ENCODE data around the gene SEPTIN12. TPM values are rescaled to one million over a fixed set of nuclear protein-coding genes. Genes with fewer than 3 reads are reported as not detected.

The SEPTIN12 gene
- total RNA-seq, 3 donors from 2014 or later, result not detected

GRCh38 chr16:4811242-4811641 is 23.1 kb upstream of the SEPTIN12 start:
- Histone ChIP-seq H3K27ac (no peak overlapping the region), H3K36me3 (peaks cover 14% of the 10 kb centered on the region), H3K4me3 (no peak overlapping the region), H3K27me3 (no peaks in the 10 kb centered on the region), H3K9me3 (no peaks in the 10 kb centered on the region), H3K4me1 (no peaks in the 10 kb centered on the region)
- intact Hi-C loops (cut with DNase I; ENCODE audit: low total_unique reads), result no loop called here
- TF ChIP-seq CTCF (IDR thresholded peaks at IDR 0.05), result no peak
- TF ChIP-seq POLR2AphosphoS5 (IDR thresholded peaks at IDR 0.05), result no peak
- TF ChIP-seq POLR2A (IDR thresholded peaks at IDR 0.05), result no peak
- no peak for DNase-seq (ENCODE audit: low spot score in 2 of 2)

DNA sequence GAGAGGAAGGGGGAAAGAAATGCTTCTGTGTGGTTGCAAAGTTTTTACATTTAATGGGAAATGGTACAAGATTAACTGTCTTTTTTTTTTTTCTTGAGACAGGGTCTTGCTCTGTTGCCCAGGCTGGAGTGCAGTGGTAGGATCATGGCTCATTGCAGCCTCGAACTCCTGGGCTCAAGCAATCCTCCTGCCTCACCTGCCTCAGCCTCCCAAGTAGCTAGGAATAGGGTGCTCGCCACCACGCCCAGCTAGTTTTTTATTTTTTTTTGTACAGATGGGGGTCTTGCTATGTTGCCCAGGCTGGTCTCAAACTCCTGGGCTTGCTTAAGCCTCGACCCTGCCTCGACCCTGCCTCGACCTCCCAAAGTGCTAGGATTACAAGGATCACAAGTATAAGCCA is 18.1 kb upstream of the SEPTIN12 start:
- Histone ChIP-seq H3K9me3 (no peaks in the 10 kb centered on the region), H3K4me3 (no peak overlapping the region), H3K36me3 (no peaks in the 10 kb centered on the region), H3K4me1 (peaks cover 0 to 3% of the 10 kb centered on the region in 2 donors), H3K27ac (no peak overlapping the region), H3K27me3 (no peaks in the 10 kb centered on the region)
- intact Hi-C loops (cut with DNase I; ENCODE audit: low total_unique reads), result no loop called here
- TF ChIP-seq CTCF (IDR thresholded peaks at IDR 0.05), result no peak
- TF ChIP-seq POLR2AphosphoS5 (IDR thresholded peaks at IDR 0.05), result no peak
- TF ChIP-seq POLR2A (IDR thresholded peaks at IDR 0.05), result no peak
- DNase-seq (ENCODE audit: low spot score in 2 of 2), result no peak

GRCh38 chr16:4805231-4805630 is 17.1 kb upstream of the SEPTIN12 start:
- DNase-seq (ENCODE audit: low spot score in 2 of 2), result no peak
- H3K4me1 ChIP-seq, result peaks cover 0 to 6% of the 10 kb centered on the region in 2 donors
- H3K27me3 ChIP-seq, result no peaks in the 10 kb centered on the region
- no peaks in the 10 kb centered on the region for H3K9me3 ChIP-seq
- H3K27ac ChIP-seq, result no peak overlapping the region
- no peaks in the 10 kb centered on the region for H3K36me3 ChIP-seq
- intact Hi-C loops (cut with DNase I; ENCODE audit: low total_unique reads), result no loop called here
- no peak overlapping the region for H3K4me3 ChIP-seq
- no peak for TF ChIP-seq POLR2AphosphoS5 (IDR thresholded peaks at IDR 0.05)
- TF ChIP-seq CTCF (IDR thresholded peaks at IDR 0.05), result no peak
- TF ChIP-seq POLR2A (IDR thresholded peaks at IDR 0.05), result no peak

GRCh38 chr16:4803898-4804762 is 16.0 kb upstream of the SEPTIN12 start:
- TF ChIP-seq POLR2AphosphoS5 (IDR thresholded peaks at IDR 0.05) (no peak), CTCF (IDR thresholded peaks at IDR 0.05) (no peak), POLR2A (IDR thresholded peaks at IDR 0.05) (no peak)
- Histone ChIP-seq H3K36me3 (no peaks in the 10 kb centered on the region), H3K4me1 (peaks cover 0 to 6% of the 10 kb centered on the region in 2 donors), H3K27ac (no peak overlapping the region), H3K4me3 (no peak overlapping the region), H3K27me3 (no peaks in the 10 kb centered on the region), H3K9me3 (no peaks in the 10 kb centered on the region)
- intact Hi-C loops (cut with DNase I; ENCODE audit: low total_unique reads), result no loop called here
- DNase-seq (ENCODE audit: low spot score in 2 of 2), result no peak

- Histone ChIP-seq H3K4me1 (peaks cover 0 to 6% of the 10 kb centered on the region in 2 donors), H3K36me3 (no peaks in the 10 kb centered on the region), H3K4me3 (peak overlapping the region in 2 of 3 donors; percentile 73 to 86), H3K9me3 (no peaks in the 10 kb centered on the region), H3K27ac (no peak overlapping the region), H3K27me3 (no peaks in the 10 kb centered on the region)
- no peak for DNase-seq (ENCODE audit: low spot score in 2 of 2)
- no peak for TF ChIP-seq CTCF (IDR thresholded peaks at IDR 0.05)
- no peak for TF ChIP-seq POLR2A (IDR thresholded peaks at IDR 0.05)
- no peak for TF ChIP-seq POLR2AphosphoS5 (IDR thresholded peaks at IDR 0.05)
- intact Hi-C loops (cut with DNase I; ENCODE audit: low total_unique reads), result no loop called here
Measured at GRCh38 chr16:4803401-4803844, 15.3 kb upstream of the SEPTIN12 start.
